Measurements from ENCODE around the gene ATG2A.

- TF ChIP-seq CTCF (IDR thresholded peaks at IDR 0.05; ENCODE audit: low read depth, low read length, poor library complexity, severe bottlenecking) (no peak), EZH2phosphoT487 (IDR thresholded peaks at IDR 0.05; ENCODE audit: borderline replicate concordance, low read length) (no peak)
Observed at GRCh38 chr11:64960719-64961118, 43.7 kb upstream of the ATG2A start.

Data from DOHH2 (cell line).